GM19240 (cell line): ENCODE results near the gene PIGO.

Experiments used
- DNase-seq: peaks from one replicate; pipeline ENCODE4 v3.0.0; 2011; ENCODE audit warnings: low spot score; ENCODE audit not compliant: insufficient read length

PIGO gene

DNA sequence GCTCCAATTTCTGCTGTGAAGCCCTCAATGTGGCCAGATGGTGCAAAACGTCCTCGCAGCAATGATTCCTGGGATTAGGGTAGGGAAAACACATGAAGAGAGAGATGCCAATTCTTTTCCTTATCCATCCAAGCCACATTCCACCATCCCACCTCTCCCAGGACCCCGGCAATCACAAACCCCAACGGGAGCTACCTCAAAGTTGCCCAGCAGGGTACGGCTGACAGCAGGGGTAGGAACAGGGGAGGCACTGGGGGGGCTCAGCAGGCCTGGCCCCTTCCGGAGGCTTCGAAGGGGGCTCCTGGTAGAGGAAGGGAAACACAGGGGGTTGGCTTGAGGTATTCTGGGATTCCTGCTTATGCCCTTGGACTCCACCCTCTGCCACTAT, 9.9 kb upstream of the PIGO start:
- no peak for DNase-seq

GRCh38 chr9:35105571-35106342, 9.4 kb upstream of the PIGO start:
- DNase-seq, result no peak

GRCh38 chr9:35105126-35105525, 8.7 kb upstream of the PIGO start:
- no peak for DNase-seq

- DNase-seq, result no peak
Measured at GRCh38 chr9:35104586-35104985, 8.2 kb upstream of the PIGO start.

GRCh38 chr9:35103660-35104191, 7.3 kb upstream of the PIGO start:
- no peak for DNase-seq

DNA sequence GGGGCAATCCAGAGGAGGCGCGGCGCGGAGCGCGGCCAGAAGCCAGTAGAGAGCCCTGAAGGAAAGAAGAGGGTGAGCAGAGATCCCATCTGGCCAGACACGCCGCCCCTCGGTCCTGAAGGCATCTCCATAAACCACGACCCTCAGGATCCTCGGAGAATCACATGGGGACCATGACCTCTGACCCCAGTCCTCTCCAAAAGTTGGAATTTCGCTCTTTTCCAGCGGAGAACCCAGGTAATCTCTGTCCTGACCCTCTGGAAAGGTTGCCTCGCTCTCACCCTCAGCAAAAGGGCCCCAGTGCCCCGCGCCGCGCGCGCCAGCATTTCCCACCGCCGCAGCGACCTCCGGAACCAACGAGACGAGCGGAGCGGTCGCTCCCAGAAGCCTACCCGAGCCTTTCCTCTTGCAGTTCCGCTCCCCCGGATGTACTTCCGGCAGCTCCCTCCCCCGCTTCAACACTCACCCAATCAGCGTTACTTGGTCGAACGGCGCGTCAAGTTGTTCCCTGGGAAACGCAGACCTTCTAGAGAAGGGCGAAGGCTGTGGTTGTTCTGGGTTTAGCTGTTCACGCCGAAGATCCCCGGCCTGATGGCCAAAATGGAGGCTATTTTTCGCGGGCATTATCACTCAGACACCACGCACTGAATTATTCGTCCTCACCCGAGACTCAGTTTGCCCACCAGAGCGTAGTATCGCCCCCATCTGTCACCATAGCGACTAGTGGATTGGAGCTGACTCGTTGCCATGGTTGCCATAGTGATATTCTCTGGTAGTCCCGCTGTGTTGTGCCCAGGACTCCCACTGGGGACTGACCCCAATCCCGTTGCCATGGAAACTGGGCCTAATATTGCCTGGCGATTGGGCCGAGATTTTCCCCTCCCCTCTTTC, 6.6 kb upstream of the PIGO start, which contains the start of gene STOML2:
Gene STOML2, minus strand, starts transcription at position 363 of the 891 bp plus-strand sequence. Its CDS starts 37 bp downstream, at position 326.
- DNase-seq, result peak; percentile 93

- no peak for DNase-seq
Measured at GRCh38 chr9:35102465-35102768, 6.0 kb upstream of the PIGO start.

- DNase-seq, result no peak
Measured at GRCh38 chr9:35097573-35097972, 1.2 kb upstream of the PIGO start.

DNA sequence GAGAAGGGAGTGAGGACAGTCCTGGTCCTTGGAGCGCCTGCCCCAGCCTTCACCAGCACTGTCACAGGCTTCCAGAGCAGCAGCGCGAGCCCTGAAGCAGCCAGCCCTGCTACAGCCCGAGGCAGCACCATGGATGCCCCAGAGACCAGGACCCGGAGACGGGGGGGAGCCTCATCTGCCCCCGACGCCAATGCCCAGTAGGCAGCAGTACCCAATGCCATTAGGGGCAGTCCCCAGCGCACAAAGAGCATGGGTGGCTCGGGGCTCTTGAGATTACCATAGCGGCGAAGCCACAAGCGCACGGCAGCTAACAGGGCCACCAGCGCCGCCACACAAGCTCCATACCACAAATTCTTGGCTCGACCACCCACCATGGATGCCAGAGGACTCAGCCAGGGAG, 4.9 kb downstream of the PIGO start:
- no peak for DNase-seq

- DNase-seq, result no peak
Measured at GRCh38 chr9:35089434-35089833, 7.0 kb downstream of the PIGO start.

DNA sequence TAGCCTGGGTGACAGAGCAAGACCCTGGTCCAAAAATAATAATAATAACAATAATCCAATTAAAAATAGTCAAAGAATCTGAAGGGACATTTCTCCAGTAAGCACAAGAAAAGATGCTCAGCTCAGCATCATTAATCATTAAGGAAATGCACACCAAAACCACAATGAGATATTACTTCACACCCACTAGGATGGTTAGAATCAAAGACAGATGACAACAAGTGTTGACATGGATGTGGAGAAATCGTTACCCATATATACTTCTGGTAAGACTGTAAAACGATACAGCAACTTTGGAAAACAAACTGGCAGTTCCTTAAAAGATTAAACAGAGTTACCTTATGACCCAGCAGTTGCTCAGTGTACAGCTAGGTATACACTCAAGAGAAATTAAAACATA, 11.3 kb downstream of the PIGO start:
- DNase-seq, result no peak

DNA sequence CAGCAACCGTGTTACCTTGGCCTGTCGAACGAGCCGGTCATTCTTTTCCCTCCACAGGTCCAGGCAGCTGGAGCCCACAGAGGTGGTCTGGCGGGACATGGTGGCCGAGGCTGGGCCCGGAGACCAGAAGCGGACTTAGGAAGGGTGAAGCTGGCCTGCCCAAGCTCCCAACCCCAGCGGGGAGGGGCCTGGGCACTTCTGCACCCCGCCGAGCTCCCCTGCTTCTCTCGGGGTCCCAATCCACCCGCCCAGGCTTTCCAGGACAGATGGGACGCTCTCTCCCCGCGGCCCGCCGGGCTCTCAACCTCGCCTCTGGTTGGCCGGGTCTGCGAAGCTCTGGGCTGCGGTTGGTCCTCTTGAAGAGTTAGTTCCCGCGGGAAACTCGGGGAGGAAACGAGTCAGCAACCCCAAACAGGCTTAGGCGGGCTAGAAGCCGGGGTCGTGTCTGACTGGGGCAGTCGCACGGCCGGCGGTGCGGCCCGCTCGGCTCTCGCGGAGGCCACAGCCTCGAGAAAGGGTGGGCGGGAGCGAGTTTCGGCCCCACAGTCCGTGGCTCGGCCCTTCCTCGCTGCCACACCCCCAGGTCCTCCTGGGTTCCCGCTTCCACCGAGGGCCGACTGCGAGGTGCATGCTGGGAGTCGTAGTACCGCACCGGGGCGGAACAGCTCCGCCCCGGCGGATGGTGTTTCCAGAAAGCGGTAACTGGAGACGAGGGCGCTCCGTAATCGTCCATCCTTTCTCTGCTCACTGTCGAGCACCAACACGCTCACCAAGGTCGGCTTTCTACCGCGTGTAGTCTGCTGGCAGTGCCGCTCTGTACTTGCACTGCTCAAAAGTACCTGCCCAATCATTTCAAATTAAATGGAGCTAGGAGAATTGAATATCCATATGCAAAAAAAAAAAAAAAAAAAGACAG, 16.7 kb downstream of the PIGO start, which contains the start of gene FANCG:
Gene FANCG, minus strand, starts transcription at position 517 of the 916 bp plus-strand sequence. Its CDS starts 418 bp downstream, at position 99.
- DNase-seq, result peak; percentile 71

GRCh38 chr9:35079041-35079425, 17.4 kb downstream of the PIGO start:
- no peak for DNase-seq

DNA sequence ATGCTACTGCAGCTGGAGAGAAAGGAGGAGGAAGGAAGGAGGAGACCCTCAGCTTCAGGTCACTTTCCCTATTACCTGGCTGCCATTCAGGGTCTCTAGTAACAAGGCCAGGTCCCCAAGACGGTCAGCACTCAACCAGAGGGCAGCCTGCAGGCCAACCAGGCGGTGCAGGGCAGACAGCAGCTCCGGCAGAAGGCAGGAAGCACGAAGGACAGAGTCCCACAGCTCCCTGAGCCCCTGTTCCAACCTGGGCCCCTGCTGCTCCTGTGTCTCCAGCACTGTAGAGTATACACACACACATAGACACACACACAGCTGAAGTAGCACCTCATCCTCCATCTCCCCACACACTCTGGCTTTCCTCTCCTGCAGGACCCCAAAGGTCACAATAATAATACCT, 18.3 kb downstream of the PIGO start:
- no peak for DNase-seq

- DNase-seq, result no peak
Measured at GRCh38 chr9:35076848-35077247, 19.5 kb downstream of the PIGO start.

DNA sequence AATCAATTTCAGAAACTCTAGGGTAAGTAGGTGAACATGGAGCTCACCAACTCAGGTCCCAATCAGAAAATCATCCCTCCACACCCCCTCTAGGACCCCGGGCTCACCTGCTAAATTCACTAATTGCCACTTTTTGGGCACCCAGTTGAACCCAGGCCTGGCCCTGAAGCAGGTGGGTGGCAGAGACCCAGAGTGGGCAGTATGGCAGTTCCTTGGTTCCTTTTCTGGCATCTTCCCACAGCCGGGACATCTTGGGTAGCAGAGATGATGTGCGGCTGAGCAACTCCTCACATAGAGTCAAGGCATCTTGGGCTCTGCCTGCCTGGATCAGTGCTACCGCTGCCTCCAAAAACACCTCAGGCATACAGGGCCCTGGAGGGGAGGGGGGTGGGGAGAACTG, 21.0 kb downstream of the PIGO start:
- no peak for DNase-seq

- DNase-seq, result no peak
Measured at GRCh38 chr9:35074791-35075190, 21.6 kb downstream of the PIGO start.

DNA sequence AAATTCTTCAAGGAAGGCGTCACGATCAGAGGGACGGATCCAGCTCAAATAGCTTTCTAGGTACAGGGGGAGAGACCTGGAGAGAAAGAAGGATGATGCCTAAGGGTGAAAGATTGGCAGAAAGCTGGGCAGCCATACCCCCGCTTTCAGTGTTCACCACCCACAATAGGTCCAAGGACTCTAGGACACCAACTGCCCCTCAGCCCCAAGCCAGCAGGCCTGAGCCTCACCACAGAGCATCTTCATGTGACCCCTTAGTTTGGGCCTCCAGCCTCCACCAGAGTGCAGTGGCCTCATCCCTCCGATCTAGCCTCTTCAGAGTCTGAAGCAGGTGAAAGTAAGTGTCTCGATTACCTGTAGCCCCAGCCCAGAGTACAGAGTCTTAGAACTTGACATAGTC, 22.2 kb downstream of the PIGO start:
- no peak for DNase-seq

DNA sequence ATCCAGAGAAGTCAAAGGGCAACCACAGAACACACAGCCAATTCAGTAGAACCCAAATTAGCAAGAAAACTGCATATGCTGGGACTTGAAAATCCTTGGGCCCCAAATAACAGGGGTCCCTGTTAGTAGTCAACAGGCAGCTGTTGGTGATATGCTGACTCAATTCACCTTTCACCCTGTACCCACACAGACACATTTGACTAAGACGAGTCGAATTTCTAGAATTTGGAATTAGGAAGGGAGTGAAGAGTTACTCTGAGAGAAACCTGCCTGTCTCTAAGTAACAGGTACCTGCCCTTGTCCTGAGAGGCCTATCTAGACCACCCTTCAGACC, 23.1 kb downstream of the PIGO start:
- no peak for DNase-seq

DNA sequence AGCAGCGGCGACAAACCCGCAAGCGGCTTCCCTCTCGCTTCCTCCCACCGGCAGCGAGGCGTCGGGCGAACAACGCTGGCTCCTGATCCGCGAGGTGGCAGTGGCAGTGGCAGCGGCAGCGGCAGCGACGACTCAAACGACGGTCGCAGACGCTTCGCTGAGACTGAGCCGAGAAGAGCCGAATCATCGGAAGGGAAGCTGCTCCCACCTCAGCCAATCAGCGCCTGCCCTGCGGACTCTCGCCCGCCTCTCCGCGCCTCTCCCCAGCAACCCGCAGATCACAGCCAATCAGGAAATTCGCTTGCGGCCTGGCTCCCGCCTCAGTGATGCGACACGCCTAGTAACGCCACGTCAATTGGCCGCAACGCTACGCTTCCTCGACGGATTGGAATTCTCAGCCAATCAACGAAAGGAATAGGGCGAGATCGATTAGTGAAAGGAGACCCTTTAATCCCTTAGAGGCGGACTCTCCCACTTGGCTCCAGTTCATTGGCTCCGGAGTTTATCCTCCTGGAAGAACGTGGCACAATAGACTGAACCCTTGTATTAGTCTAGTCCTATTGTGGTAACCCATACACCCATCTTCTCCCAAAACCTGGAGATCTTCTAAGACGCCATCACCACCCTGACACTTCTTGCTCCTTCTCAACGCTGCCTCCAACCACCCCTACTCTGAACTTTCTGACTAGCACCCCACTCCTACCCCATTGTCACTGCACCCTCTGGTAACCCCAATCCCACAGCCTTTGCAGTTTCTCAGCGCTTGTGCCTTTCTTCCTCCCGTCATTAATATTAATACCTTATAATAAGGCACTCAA, 23.7 kb downstream of the PIGO start, which contains the start of gene VCP:
Gene VCP, minus strand, starts transcription at position 165 of the 818 bp plus-strand sequence. CDS start 272 bp downstream, outside the sequence.
- peak; percentile 88 for DNase-seq
